Activated B cell treated with CpG ODN at 0.5 μM for 24 hours (primary cell): Measurements from ENCODE around the gene HNRNPK. TPM values are rescaled to one million over a fixed set of nuclear protein-coding genes. Genes with fewer than 3 reads are reported as not detected.
A peak's percentile ranks its signal among the peaks of the same experiment; 100 is the strongest.

ENCODE experiments used
- ATAC-seq: fragments of 200-7000 bp; cut with Tn5 transposase; one replicate; pipeline ENCODE4 v1.10.0; 2021; ENCODE audit warnings: low read depth, mild to moderate bottlenecking, moderate library complexity
- CTCF ChIA-PET: fragments of 350-600 bp; sonication (Branson Sonifier 250); formaldehyde crosslinking; loops from one replicate; lab custom pipeline; 2021; ENCODE audit warnings: antibody characterized with exemption; lab: Charles Lee
- POLR2A ChIA-PET: fragments of 350-600 bp; sonication (Branson Sonifier 250); formaldehyde crosslinking; loops from one replicate; lab custom pipeline; 2021; ENCODE audit warnings: antibody characterized with exemption; lab: Charles Lee
- DNase-seq: peaks from one replicate; pipeline ENCODE4 v3.0.0; 2022
- H3K27ac Mint-ChIP-seq: one replicate; pipeline ENCODE4 v1.8.0; 2020; ENCODE audit warnings: mixed read lengths
- H3K27me3 Mint-ChIP-seq: one replicate; pipeline ENCODE4 v1.8.0; 2021; ENCODE audit warnings: mixed read lengths
- H3K36me3 Mint-ChIP-seq: one replicate; pipeline ENCODE4 v1.8.0; 2021; ENCODE audit warnings: low read depth, mixed read lengths
- H3K4me1 Mint-ChIP-seq: one replicate; pipeline ENCODE4 v1.8.0; 2021; ENCODE audit warnings: mixed read lengths
- H3K4me3 Mint-ChIP-seq: one replicate; pipeline ENCODE4 v1.8.0; 2020; ENCODE audit warnings: mild to moderate bottlenecking, mixed read lengths
- H3K9me3 Mint-ChIP-seq: one replicate; pipeline ENCODE4 v1.8.0; 2020; ENCODE audit warnings: mixed read lengths
- intact Hi-C: fragments of 100-400 bp; cut with micrococcal nuclease; formaldehyde crosslinking; loops from one replicate; pipeline ENCODE4 v1.15.1; 2024
- total RNA-seq: library from RNA; stranded (reverse); gene quantifications from 2 replicates; pipeline ENCODE4 v1.2.3, GENCODE V29; 2022
- TF ChIP-seq, protein P1 (sequence below): fragments of 200-600 bp; IDR thresholded peaks from one replicate; pipeline ENCODE4 v1.8.0; 2022; ENCODE audit warnings: antibody characterized with exemption, mild to moderate bottlenecking

Gene HNRNPK
- 645 and 678 TPM in 2 replicates for total RNA-seq

GRCh38 chr9:83979812-83980394 lies at the start of gene HNRNPK:
TSS of gene HNRNPK (minus strand) at chr9:83980215. CDS start at chr9:83978252, 1,963 bp downstream.
- ATAC-seq (peak; percentile 80), DNase-seq (peak; percentile 99)
- intact Hi-C loops, result loop anchor here (1.0 to 5.0 kb wide), 10 partner anchors 11 to 1960 kb away; partner anchors contain the start of genes AGTPBP1, GKAP1, IDNK and KIF27
- ChIA-PET POLR2A (interaction anchor here (0.5 to 2.8 kb wide), 20 partner anchors 9 to 1963 kb away, joined by 3 to 45 read pairs (median 7); partner anchors contain the start of genes IDNK, KIF27 and UBQLN1), CTCF (interaction anchor here (0.7 to 1.4 kb wide), 3 partner anchors 23 to 193 kb away, joined by 3 to 4 read pairs (median 3); a partner anchor contains a TSS)
- Mint-ChIP-seq H3K4me1 (peaks cover 45% of the 10 kb centered on the region), H3K27ac (peak within 1 kb of the TSS; percentile 100), H3K36me3 (peaks cover 58% of the 10 kb centered on the region), H3K27me3 (no peaks in the 10 kb centered on the region), H3K4me3 (peak within 1 kb of the TSS; percentile 99), H3K9me3 (no peaks in the 10 kb centered on the region)
- TF ChIP-seq, protein P1, sequence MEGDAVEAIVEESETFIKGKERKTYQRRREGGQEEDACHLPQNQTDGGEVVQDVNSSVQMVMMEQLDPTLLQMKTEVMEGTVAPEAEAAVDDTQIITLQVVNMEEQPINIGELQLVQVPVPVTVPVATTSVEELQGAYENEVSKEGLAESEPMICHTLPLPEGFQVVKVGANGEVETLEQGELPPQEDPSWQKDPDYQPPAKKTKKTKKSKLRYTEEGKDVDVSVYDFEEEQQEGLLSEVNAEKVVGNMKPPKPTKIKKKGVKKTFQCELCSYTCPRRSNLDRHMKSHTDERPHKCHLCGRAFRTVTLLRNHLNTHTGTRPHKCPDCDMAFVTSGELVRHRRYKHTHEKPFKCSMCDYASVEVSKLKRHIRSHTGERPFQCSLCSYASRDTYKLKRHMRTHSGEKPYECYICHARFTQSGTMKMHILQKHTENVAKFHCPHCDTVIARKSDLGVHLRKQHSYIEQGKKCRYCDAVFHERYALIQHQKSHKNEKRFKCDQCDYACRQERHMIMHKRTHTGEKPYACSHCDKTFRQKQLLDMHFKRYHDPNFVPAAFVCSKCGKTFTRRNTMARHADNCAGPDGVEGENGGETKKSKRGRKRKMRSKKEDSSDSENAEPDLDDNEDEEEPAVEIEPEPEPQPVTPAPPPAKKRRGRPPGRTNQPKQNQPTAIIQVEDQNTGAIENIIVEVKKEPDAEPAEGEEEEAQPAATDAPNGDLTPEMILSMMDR, result no peak

GRCh38 chr9:84027201-84027600 lies 47.2 kb upstream of the HNRNPK start:
- TF ChIP-seq, protein P1, result no peak
- ATAC-seq (no peak), DNase-seq (no peak)
- Mint-ChIP-seq H3K27me3 (peaks cover 7% of the 10 kb centered on the region), H3K36me3 (no peaks in the 10 kb centered on the region), H3K9me3 (no peaks in the 10 kb centered on the region), H3K4me3 (no peak overlapping the region), H3K4me1 (no peaks in the 10 kb centered on the region), H3K27ac (no peak overlapping the region)
- ChIA-PET POLR2A (no interaction called here), CTCF (no interaction called here)
- intact Hi-C loops, result no loop called here

- H3K9me3 Mint-ChIP-seq, result no peaks in the 10 kb centered on the region
- H3K27me3 Mint-ChIP-seq, result peaks cover 7% of the 10 kb centered on the region
- ATAC-seq (no peak), DNase-seq (no peak)
- CTCF ChIA-PET, result no interaction called here
- POLR2A ChIA-PET, result no interaction called here
- H3K27ac Mint-ChIP-seq, result no peak overlapping the region
- H3K4me1 Mint-ChIP-seq, result no peaks in the 10 kb centered on the region
- H3K4me3 Mint-ChIP-seq, result no peak overlapping the region
- H3K36me3 Mint-ChIP-seq, result no peaks in the 10 kb centered on the region
- intact Hi-C loops, result no loop called here
- TF ChIP-seq, protein P1, result no peak
These were observed 44.1 kb upstream of the HNRNPK start for GRCh38 chr9:84024041-84024575.

GRCh38 chr9:84007662-84008061 lies 27.6 kb upstream of the HNRNPK start:
- Mint-ChIP-seq H3K27ac (no peak overlapping the region), H3K36me3 (no peaks in the 10 kb centered on the region), H3K4me1 (no peaks in the 10 kb centered on the region), H3K27me3 (no peaks in the 10 kb centered on the region), H3K4me3 (no peak overlapping the region), H3K9me3 (peaks cover 1% of the 10 kb centered on the region)
- no peak for ATAC-seq
- POLR2A ChIA-PET, result no interaction called here
- intact Hi-C loops, result no loop called here
- TF ChIP-seq, protein P1, result no peak
- CTCF ChIA-PET, result no interaction called here
- no peak for DNase-seq

- Mint-ChIP-seq H3K9me3 (peaks cover 1% of the 10 kb centered on the region), H3K27me3 (no peaks in the 10 kb centered on the region), H3K36me3 (peaks cover 15% of the 10 kb centered on the region), H3K4me3 (no peak overlapping the region), H3K27ac (no peak overlapping the region), H3K4me1 (peaks cover 13% of the 10 kb centered on the region)
- no peak for DNase-seq
- CTCF ChIA-PET, result interaction anchor here (1.0 kb wide), 1 partner anchor 23 kb away, joined by 3 read pairs; the partner anchor contains the start of gene HNRNPK
- intact Hi-C loops, result no loop called here
- no peak for ATAC-seq
- TF ChIP-seq, protein P1, result no peak
- POLR2A ChIA-PET, result no interaction called here
These were observed 23.2 kb upstream of the HNRNPK start for GRCh38 chr9:84003246-84003645.
